Ishikawa (cell line): ENCODE data around the gene SNTG2.

Experiments
- CEBPB ChIP-seq: IDR thresholded peaks from 2 replicates; pipeline ENCODE4 v1.6.1; 2012
- CREB1 ChIP-seq: IDR thresholded peaks from 2 replicates; pipeline ENCODE4 v1.6.1; 2012; ENCODE audit warnings: low read depth
- EGR1 ChIP-seq: IDR thresholded peaks from 2 replicates; pipeline ENCODE4 v1.6.1; 2012
- EP300 ChIP-seq: IDR thresholded peaks from 2 replicates; pipeline ENCODE4 v1.6.1; 2012; ENCODE audit warnings: borderline replicate concordance
- FOXM1 ChIP-seq: IDR thresholded peaks from 2 replicates; pipeline ENCODE4 v1.6.1; 2012; ENCODE audit warnings: low read depth, borderline replicate concordance
- NFIC ChIP-seq: IDR thresholded peaks from 2 replicates; pipeline ENCODE4 v1.6.1; 2012
- TAF1 ChIP-seq: IDR thresholded peaks from 2 replicates; pipeline ENCODE4 v1.6.1; 2012; ENCODE audit warnings: low read depth, mild to moderate bottlenecking
- TCF12 ChIP-seq: IDR thresholded peaks from 2 replicates; pipeline ENCODE4 v1.6.1; 2012; ENCODE audit warnings: low read depth
- TEAD4 ChIP-seq: IDR thresholded peaks from 2 replicates; pipeline ENCODE4 v1.6.1; 2012
- YY1 ChIP-seq: IDR thresholded peaks from 2 replicates; pipeline ENCODE4 v1.6.1; 2012; ENCODE audit warnings: low read depth
- ZBTB7A ChIP-seq: IDR thresholded peaks from 2 replicates; pipeline ENCODE4 v1.6.1; 2012; ENCODE audit warnings: low read depth
- TF ChIP-seq, protein P1 (sequence below): IDR thresholded peaks from 2 replicates; pipeline ENCODE4 v1.6.1; 2012; ENCODE audit warnings: low read depth, mild to moderate bottlenecking
- TF ChIP-seq, protein P2 (sequence below): IDR thresholded peaks from 2 replicates; pipeline ENCODE4 v1.6.1; 2012
- TF ChIP-seq, protein P3 (sequence below): IDR thresholded peaks from 2 replicates; pipeline ENCODE4 v1.6.1; 2012

SNTG2 gene

DNA sequence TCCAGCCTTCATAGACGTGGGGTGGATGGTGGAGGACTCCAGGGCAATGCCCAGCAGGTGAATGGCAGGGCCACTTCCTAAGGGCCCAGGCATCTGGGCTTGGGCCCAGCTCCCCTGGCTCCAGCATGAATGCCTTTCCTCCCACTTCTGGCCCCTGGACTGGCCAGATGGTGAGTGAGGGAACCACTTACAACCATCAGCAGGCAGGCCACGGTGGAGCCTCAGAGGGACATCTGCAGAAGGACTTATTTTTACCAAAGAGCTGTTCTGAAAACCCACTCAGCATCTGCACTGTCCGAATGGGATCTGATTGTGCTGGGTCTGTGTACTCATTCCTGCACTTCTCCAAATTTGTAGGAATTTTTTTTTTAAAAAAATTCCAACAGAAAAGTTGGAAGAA lies 69.6 kb downstream of the SNTG2 start:
- TF ChIP-seq FOXM1, result no peak
- TF ChIP-seq TCF12, result no peak
- TF ChIP-seq, protein P1, sequence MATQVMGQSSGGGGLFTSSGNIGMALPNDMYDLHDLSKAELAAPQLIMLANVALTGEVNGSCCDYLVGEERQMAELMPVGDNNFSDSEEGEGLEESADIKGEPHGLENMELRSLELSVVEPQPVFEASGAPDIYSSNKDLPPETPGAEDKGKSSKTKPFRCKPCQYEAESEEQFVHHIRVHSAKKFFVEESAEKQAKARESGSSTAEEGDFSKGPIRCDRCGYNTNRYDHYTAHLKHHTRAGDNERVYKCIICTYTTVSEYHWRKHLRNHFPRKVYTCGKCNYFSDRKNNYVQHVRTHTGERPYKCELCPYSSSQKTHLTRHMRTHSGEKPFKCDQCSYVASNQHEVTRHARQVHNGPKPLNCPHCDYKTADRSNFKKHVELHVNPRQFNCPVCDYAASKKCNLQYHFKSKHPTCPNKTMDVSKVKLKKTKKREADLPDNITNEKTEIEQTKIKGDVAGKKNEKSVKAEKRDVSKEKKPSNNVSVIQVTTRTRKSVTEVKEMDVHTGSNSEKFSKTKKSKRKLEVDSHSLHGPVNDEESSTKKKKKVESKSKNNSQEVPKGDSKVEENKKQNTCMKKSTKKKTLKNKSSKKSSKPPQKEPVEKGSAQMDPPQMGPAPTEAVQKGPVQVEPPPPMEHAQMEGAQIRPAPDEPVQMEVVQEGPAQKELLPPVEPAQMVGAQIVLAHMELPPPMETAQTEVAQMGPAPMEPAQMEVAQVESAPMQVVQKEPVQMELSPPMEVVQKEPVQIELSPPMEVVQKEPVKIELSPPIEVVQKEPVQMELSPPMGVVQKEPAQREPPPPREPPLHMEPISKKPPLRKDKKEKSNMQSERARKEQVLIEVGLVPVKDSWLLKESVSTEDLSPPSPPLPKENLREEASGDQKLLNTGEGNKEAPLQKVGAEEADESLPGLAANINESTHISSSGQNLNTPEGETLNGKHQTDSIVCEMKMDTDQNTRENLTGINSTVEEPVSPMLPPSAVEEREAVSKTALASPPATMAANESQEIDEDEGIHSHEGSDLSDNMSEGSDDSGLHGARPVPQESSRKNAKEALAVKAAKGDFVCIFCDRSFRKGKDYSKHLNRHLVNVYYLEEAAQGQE, result no peak
- no peak for TF ChIP-seq YY1
- no peak for TF ChIP-seq EP300
- no peak for TF ChIP-seq NFIC
- no peak for TF ChIP-seq CREB1
- no peak for TF ChIP-seq EGR1
- TF ChIP-seq, protein P2, sequence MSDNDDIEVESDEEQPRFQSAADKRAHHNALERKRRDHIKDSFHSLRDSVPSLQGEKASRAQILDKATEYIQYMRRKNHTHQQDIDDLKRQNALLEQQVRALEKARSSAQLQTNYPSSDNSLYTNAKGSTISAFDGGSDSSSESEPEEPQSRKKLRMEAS, result no peak

DNA sequence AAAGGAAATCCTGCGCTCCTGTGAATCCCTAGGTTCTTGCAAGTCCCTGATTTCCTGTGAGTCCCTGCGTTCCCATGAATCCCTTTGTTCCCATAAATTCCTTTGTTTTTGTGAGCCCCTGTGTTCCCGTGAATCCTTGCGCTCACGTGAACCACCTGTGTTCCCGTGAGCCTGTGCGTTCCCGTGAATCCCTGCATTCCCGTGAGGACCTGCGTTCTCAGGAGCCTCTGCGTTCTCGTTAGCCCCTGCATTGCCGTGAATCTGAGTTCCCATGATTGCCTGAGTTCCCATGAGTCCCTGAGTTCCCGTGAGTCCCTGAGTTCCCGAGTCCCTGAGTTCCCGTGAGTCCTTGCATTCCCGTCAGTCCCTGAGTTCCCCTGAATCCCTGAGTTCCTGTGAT lies 71.5 kb downstream of the SNTG2 start:
- TF ChIP-seq EGR1 (no peak), EP300 (no peak), CEBPB (no peak), TCF12 (no peak), CREB1 (no peak), TEAD4 (no peak), FOXM1 (no peak), ZBTB7A (no peak), TAF1 (no peak), NFIC (no peak)
- TF ChIP-seq, protein P2, result no peak
- TF ChIP-seq, protein P3, sequence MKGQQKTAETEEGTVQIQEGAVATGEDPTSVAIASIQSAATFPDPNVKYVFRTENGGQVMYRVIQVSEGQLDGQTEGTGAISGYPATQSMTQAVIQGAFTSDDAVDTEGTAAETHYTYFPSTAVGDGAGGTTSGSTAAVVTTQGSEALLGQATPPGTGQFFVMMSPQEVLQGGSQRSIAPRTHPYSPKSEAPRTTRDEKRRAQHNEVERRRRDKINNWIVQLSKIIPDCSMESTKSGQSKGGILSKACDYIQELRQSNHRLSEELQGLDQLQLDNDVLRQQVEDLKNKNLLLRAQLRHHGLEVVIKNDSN, result no peak
- TF ChIP-seq, protein P1, result no peak

DNA sequence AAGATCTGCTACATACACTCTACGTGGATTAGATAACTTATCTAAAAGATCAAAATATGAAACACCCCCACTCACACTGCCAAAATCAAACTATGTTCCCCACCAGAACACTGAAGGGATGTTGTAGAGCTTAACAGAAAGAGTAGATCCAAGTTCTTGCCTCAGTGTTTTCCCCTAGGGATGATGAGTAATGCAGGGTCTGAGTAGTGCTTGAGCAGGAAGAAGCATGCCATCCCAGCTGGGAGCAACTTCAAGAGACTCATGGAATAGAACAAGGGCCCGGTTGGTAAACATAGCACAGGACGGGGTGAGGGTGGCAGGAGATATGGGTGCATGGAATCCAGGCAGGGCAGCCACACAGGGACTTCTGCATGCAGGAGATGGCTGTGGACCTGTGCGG lies 74.3 kb downstream of the SNTG2 start:
- TF ChIP-seq TCF12, result no peak
- TF ChIP-seq, protein P1, result no peak

DNA sequence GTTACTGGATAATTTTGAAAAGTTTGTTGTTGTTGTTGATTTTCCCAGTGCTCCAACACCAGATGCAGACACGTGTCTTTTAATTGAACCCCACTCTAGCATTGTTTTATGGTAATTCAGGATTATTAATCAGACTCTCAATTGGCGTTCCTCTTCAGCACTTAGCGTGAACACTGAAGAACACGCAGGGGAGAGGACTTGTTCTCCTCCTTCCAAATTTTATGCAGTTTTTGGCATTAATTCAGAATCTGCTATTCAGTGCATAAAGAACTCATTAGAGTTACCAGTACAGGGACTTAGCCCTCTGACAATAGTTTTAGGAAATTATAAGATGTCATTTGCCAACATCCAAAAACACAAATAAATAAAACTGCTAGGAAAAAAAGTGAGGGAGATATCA lies 75.5 kb downstream of the SNTG2 start:
- no peak for TF ChIP-seq FOXM1
- TF ChIP-seq TCF12, result no peak
- no peak for TF ChIP-seq EGR1
- TF ChIP-seq, protein P1, result no peak
- TF ChIP-seq NFIC, result no peak
- no peak for TF ChIP-seq TAF1
- no peak for TF ChIP-seq YY1
- TF ChIP-seq, protein P3, result no peak
- TF ChIP-seq, protein P2, result no peak
